Measurements from ENCODE around the gene LCORL.

Gene LCORL

GRCh38 chr4:17807446-17807845, 214.1 kb downstream of the LCORL start:
- H3K36me3 ChIP-seq (ENCODE audit: control insufficient read depth, low read length), result peaks cover 89% of the 10 kb centered on the region
- TF ChIP-seq, protein P1, sequence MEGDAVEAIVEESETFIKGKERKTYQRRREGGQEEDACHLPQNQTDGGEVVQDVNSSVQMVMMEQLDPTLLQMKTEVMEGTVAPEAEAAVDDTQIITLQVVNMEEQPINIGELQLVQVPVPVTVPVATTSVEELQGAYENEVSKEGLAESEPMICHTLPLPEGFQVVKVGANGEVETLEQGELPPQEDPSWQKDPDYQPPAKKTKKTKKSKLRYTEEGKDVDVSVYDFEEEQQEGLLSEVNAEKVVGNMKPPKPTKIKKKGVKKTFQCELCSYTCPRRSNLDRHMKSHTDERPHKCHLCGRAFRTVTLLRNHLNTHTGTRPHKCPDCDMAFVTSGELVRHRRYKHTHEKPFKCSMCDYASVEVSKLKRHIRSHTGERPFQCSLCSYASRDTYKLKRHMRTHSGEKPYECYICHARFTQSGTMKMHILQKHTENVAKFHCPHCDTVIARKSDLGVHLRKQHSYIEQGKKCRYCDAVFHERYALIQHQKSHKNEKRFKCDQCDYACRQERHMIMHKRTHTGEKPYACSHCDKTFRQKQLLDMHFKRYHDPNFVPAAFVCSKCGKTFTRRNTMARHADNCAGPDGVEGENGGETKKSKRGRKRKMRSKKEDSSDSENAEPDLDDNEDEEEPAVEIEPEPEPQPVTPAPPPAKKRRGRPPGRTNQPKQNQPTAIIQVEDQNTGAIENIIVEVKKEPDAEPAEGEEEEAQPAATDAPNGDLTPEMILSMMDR (IDR thresholded peaks at IDR 0.05; ENCODE audit: low read depth, low read length, poor library complexity, severe bottlenecking), result no peak
- no peak for TF ChIP-seq EZH2phosphoT487 (IDR thresholded peaks at IDR 0.05; ENCODE audit: borderline replicate concordance, low read length)
- no peak overlapping the region for H3K27ac ChIP-seq (ENCODE audit: low read depth, low read length)
- H3K9me2 ChIP-seq (replicated peaks; ENCODE audit: control insufficient read depth, low read length), result no peaks in the 10 kb centered on the region
- H3K79me2 ChIP-seq (ENCODE audit: control insufficient read depth, low read length), result peaks cover 98% of the 10 kb centered on the region
- H3K4me1 ChIP-seq (ENCODE audit: control insufficient read depth, low read length), result peaks cover 15% of the 10 kb centered on the region
- H3F3A ChIP-seq (ENCODE audit: control insufficient read depth, insufficient read depth), result peaks cover 4% of the 10 kb centered on the region
- no peaks in the 10 kb centered on the region for H3K9me3 ChIP-seq (ENCODE audit: control insufficient read depth, insufficient read depth, low read length)
- peaks cover 30% of the 10 kb centered on the region for H4K20me1 ChIP-seq (ENCODE audit: control insufficient read depth, insufficient read depth, low read depth, low read length)
- no peaks in the 10 kb centered on the region for H3K27me3 ChIP-seq (ENCODE audit: control insufficient read depth, low read length)
- peak overlapping the region; percentile 78 for H3K4me2 ChIP-seq (ENCODE audit: low read length)
- peak overlapping the region; percentile 93 for H3K4me3 ChIP-seq (ENCODE audit: low read length)

DNA sequence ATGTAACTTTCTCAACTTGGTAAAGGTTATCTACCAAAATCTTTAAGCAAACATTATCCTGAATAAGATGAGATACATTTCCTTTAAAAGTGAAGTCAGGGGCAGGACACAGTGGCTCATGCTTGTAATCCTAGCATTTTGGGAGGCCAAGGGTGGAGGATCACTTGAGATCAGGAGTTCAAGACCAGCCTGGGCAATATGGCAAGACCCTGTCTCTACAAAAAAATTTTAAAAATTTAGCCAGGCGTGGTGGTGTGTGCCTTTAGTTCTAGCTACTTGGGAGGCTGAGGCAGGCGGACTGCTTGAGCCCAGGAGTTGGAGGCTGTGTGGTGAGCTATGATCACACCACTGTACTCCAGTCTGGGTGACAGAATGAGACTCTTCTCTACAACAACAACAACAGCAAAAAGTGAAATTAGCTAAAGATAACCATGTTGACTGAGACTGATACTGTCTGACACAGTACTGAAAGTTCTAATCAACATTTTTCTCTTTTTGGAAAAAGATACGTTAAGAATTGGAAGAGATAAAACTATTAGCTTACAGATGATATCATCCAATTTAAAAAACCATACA, 215.9 kb downstream of the LCORL start:
- Histone ChIP-seq H3K27me3 (ENCODE audit: control insufficient read depth, low read length) (no peaks in the 10 kb centered on the region), H3K27ac (ENCODE audit: low read depth, low read length) (no peak overlapping the region), H3K79me2 (ENCODE audit: control insufficient read depth, low read length) (peaks cover 93% of the 10 kb centered on the region), H3K9me2 (replicated peaks; ENCODE audit: control insufficient read depth, low read length) (no peaks in the 10 kb centered on the region), H3K9me3 (ENCODE audit: control insufficient read depth, insufficient read depth, low read length) (no peaks in the 10 kb centered on the region), H3K4me2 (ENCODE audit: low read length) (no peak overlapping the region), H3K36me3 (ENCODE audit: control insufficient read depth, low read length) (peaks cover 93% of the 10 kb centered on the region), H3K4me3 (ENCODE audit: low read length) (no peak overlapping the region), H3F3A (ENCODE audit: control insufficient read depth, insufficient read depth) (peaks cover 4% of the 10 kb centered on the region), H3K4me1 (ENCODE audit: control insufficient read depth, low read length) (peaks cover 14% of the 10 kb centered on the region), H4K20me1 (ENCODE audit: control insufficient read depth, insufficient read depth, low read depth, low read length) (peaks cover 30% of the 10 kb centered on the region)
- no peak for TF ChIP-seq EZH2phosphoT487 (IDR thresholded peaks at IDR 0.05; ENCODE audit: borderline replicate concordance, low read length)
- TF ChIP-seq, protein P1 (IDR thresholded peaks at IDR 0.05; ENCODE audit: low read depth, low read length, poor library complexity, severe bottlenecking), result no peak

- H3K27me3 ChIP-seq (ENCODE audit: control insufficient read depth, low read length), result no peaks in the 10 kb centered on the region
- no peaks in the 10 kb centered on the region for H4K20me1 ChIP-seq (ENCODE audit: control insufficient read depth, insufficient read depth, low read depth, low read length)
- H3K27ac ChIP-seq (ENCODE audit: low read depth, low read length), result no peak overlapping the region
- H3K4me2 ChIP-seq (ENCODE audit: low read length), result no peak overlapping the region
- peaks cover 19% of the 10 kb centered on the region; the same call in 1 of the 2 replicates for H3F3A ChIP-seq (ENCODE audit: control insufficient read depth, insufficient read depth)
- H3K9me2 ChIP-seq (replicated peaks; ENCODE audit: control insufficient read depth, low read length), result no peaks in the 10 kb centered on the region
- peaks cover 20% of the 10 kb centered on the region for H3K79me2 ChIP-seq (ENCODE audit: control insufficient read depth, low read length)
- no peak overlapping the region for H3K4me3 ChIP-seq (ENCODE audit: low read length)
- H3K4me1 ChIP-seq (ENCODE audit: control insufficient read depth, low read length), result no peaks in the 10 kb centered on the region
- no peaks in the 10 kb centered on the region for H3K9me3 ChIP-seq (ENCODE audit: control insufficient read depth, insufficient read depth, low read length)
- peaks cover 79% of the 10 kb centered on the region for H3K36me3 ChIP-seq (ENCODE audit: control insufficient read depth, low read length)
- no peak for TF ChIP-seq EZH2phosphoT487 (IDR thresholded peaks at IDR 0.05; ENCODE audit: borderline replicate concordance, low read length)
- TF ChIP-seq, protein P1 (IDR thresholded peaks at IDR 0.05; ENCODE audit: low read depth, low read length, poor library complexity, severe bottlenecking), result no peak
Observed at GRCh38 chr4:17797808-17798207, 223.7 kb downstream of the LCORL start.
